HepG2 (cell line): ENCODE results near the gene RAB3C. TPM values are rescaled to one million over a fixed set of nuclear protein-coding genes. Genes with fewer than 3 reads are reported as not detected.

Source experiments
- GABPB1 ChIP-seq: IDR thresholded peaks from 2 replicates; pipeline ENCODE4 v1.6.1; 2016; ENCODE audit warnings: mild to moderate bottlenecking, missing genetic modification reagents, moderate library complexity, missing compliant biosample characterization
- HIVEP1 ChIP-seq: sonication (generic); formaldehyde crosslinking; IDR thresholded peaks from 2 replicates; pipeline ENCODE4 v1.4.0; 2020; ENCODE audit warnings: mild to moderate bottlenecking, missing genetic modification reagents
- KMT2B ChIP-seq: IDR thresholded peaks from 2 replicates; pipeline ENCODE4 v1.6.1; 2016; ENCODE audit warnings: missing genetic modification reagents, missing compliant biosample characterization
- polyA plus RNA-seq, 8 experiments: library from polyadenylated mRNA; depleted of rRNA in 3 of 8; stranded (reverse) in 7 of 8; unstranded in 1 of 8; fragments of >200 nt; fragmentation: Illumina TruSeq in 4 of 8; extraction: Trizol in 4 of 8; gene quantifications; 2 replicates each; pipeline versions ENCODE4 v1.2.1 to v1.2.3, GENCODE V29; 2011 to 2016; ENCODE audit warnings: low read depth in 4 of 8, missing spikeins in 1 of 8, mixed read lengths in 1 of 8; ENCODE audit not compliant: insufficient read depth in 1 of 8
- total RNA-seq, 5 experiments: library from RNA; depleted of rRNA; stranded (reverse); fragments of >200 nt; fragmentation: Illumina TruSeq; extraction: Trizol; gene quantifications; 2 replicates each; pipeline ENCODE4 v1.2.3, GENCODE V29; 2016; ENCODE audit warnings: low read depth in 1 of 5
- TF ChIP-seq, protein P1 (sequence below): sonication (generic); formaldehyde crosslinking; IDR thresholded peaks from 2 replicates; pipeline ENCODE4 v1.5.1; 2020; ENCODE audit warnings: mild to moderate bottlenecking, missing genetic modification reagents, borderline replicate concordance
- TF ChIP-seq, protein P2 (sequence below): sonication (generic); formaldehyde crosslinking; IDR thresholded peaks from 2 replicates; pipeline ENCODE4 v1.8.0; 2022; ENCODE audit warnings: missing genetic modification reagents, mild to moderate bottlenecking, inconsistent platforms, borderline replicate concordance

Gene RAB3C
- total and polyA plus RNA-seq, 2 of the 13 experiments (the other 11 are each of a cell fraction or from before 2014, with no cell fraction given), result not detected

DNA sequence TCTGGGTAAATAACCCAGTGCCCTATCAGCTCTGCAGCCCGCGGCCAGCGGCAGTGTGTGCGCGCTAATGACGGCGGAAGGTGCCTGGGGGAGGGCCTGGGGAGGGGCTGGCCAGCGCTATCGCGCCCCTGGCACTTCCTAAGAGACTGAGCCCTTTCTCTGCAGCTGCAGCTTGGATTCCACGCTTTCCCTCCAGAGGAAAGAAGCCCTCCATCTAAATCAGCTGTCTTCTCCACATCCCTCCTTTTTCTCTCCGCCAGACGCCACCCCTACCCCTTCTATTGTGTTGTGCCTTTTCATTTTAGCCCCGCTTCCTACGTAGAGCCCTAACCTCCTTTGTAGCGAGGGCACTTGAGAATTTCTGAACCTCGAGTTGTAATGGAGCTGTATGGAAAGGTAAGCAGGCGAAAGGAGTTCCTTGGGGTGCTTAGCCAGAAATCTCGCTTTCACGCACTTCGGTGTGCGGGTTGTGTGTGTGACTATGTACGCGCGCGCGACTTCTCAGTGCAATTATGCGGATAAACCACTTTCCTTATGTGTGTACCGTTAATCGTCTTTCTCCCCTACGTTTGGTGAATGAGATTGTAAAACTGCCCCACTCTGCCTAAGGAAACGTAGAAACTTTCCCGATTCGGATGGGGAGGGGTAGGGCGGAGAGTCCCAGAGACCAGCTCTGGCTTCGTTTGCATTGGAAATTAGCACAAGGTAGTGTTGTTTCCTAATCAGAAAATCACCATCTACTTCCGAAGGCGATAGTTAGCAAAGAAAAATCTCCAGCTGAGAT is 664 bp upstream of the RAB3C start (continued):
- TF ChIP-seq, protein P1, sequence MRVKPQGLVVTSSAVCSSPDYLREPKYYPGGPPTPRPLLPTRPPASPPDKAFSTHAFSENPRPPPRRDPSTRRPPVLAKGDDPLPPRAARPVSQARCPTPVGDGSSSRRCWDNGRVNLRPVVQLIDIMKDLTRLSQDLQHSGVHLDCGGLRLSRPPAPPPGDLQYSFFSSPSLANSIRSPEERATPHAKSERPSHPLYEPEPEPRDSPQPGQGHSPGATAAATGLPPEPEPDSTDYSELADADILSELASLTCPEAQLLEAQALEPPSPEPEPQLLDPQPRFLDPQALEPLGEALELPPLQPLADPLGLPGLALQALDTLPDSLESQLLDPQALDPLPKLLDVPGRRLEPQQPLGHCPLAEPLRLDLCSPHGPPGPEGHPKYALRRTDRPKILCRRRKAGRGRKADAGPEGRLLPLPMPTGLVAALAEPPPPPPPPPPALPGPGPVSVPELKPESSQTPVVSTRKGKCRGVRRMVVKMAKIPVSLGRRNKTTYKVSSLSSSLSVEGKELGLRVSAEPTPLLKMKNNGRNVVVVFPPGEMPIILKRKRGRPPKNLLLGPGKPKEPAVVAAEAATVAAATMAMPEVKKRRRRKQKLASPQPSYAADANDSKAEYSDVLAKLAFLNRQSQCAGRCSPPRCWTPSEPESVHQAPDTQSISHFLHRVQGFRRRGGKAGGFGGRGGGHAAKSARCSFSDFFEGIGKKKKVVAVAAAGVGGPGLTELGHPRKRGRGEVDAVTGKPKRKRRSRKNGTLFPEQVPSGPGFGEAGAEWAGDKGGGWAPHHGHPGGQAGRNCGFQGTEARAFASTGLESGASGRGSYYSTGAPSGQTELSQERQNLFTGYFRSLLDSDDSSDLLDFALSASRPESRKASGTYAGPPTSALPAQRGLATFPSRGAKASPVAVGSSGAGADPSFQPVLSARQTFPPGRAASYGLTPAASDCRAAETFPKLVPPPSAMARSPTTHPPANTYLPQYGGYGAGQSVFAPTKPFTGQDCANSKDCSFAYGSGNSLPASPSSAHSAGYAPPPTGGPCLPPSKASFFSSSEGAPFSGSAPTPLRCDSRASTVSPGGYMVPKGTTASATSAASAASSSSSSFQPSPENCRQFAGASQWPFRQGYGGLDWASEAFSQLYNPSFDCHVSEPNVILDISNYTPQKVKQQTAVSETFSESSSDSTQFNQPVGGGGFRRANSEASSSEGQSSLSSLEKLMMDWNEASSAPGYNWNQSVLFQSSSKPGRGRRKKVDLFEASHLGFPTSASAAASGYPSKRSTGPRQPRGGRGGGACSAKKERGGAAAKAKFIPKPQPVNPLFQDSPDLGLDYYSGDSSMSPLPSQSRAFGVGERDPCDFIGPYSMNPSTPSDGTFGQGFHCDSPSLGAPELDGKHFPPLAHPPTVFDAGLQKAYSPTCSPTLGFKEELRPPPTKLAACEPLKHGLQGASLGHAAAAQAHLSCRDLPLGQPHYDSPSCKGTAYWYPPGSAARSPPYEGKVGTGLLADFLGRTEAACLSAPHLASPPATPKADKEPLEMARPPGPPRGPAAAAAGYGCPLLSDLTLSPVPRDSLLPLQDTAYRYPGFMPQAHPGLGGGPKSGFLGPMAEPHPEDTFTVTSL (CRISPR knock-in tag), result no peak
- TF ChIP-seq HIVEP1 (no peak), KMT2B (CRISPR knock-in tag) (no peak), GABPB1 (CRISPR knock-in tag) (peak; percentile 21; the same call in 1 of the 2 replicates)
- TF ChIP-seq, protein P2, sequence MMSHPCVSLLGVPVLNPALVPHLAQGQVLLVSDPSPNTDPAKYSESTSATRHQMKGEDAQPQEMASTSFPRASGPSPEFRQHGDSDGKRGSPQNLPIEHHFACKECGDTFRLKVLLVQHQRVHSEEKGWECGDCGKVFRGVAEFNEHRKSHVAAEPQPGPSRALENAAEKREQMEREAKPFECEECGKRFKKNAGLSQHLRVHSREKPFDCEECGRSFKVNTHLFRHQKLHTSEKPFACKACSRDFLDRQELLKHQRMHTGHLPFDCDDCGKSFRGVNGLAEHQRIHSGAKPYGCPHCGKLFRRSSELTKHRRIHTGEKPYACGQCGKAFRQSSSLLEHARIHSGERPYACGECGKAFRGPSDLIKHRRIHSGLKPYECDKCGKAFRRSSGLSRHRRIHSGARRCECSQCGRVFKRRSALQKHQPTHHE (CRISPR knock-in tag), result 0 out of 2 replicates have a peak, but pooled peaks have one; percentile 12
